BE2C (cell line): Measurements from ENCODE around the gene TMEM126B.
"Not testable (repeated sequence)": the region's sequence is repeated elsewhere in the genome, so short reads cannot be mapped to it uniquely, and the experiment has no call there.

Source experiments
- DNase-seq: peaks from one replicate; pipeline ENCODE4 v3.0.0-alpha.2; 2020
- H3K27me3 ChIP-seq: fragments of 250-450 bp; sonication (Bioruptor Pico); 2 replicates; pipeline ENCODE4 v1.5.1; 2020; ENCODE audit warnings: mild to moderate bottlenecking
- H3K36me3 ChIP-seq: fragments of 250-450 bp; sonication (Bioruptor Pico); 2 replicates; pipeline ENCODE4 v1.5.1; 2020; ENCODE audit warnings: mild to moderate bottlenecking
- H3K4me1 ChIP-seq: fragments of 250-450 bp; sonication (Bioruptor Pico); 2 replicates; pipeline ENCODE4 v1.5.1; 2020
- H3K4me3 ChIP-seq: 2 replicates; pipeline ENCODE4 v1.5.1; 2011; ENCODE audit warnings: low read depth, low read length
- H3K9me3 ChIP-seq: fragments of 250-450 bp; sonication (Bioruptor Pico); 2 replicates; pipeline ENCODE4 v1.5.1; 2020
- CTCF ChIP-seq: IDR thresholded peaks from 2 replicates; pipeline ENCODE4 v1.5.1; 2012; ENCODE audit warnings: mild to moderate bottlenecking, low read depth, low read length

The TMEM126B gene

GRCh38 chr11:85647078-85647477 is 18.7 kb downstream of the TMEM126B start:
- no peaks in the 10 kb centered on the region for H3K4me1 ChIP-seq

GRCh38 chr11:85647604-85648299 is 19.4 kb downstream of the TMEM126B start, which contains the start of gene TMEM126A:
Gene TMEM126A (plus strand): TSS chr11:85647967. CDS start chr11:85650256, 2,289 bp downstream.
- Histone ChIP-seq H3K27me3 (peaks cover 7% of the 10 kb centered on the region; the same call in 1 of the 2 replicates), H3K4me1 (no peaks in the 10 kb centered on the region), H3K4me3 (peak within 1 kb of the TSS; percentile 94), H3K36me3 (peaks cover 3% of the 10 kb centered on the region), H3K9me3 (no peaks in the 10 kb centered on the region)
- peak; percentile 90 for DNase-seq
- no peak for TF ChIP-seq CTCF

More at GRCh38 chr11:85647078-85647477, 18.7 kb downstream of the TMEM126B start:
- no peak for TF ChIP-seq CTCF
- no peaks in the 10 kb centered on the region for H3K9me3 ChIP-seq
- peak overlapping the region; percentile 94 for H3K4me3 ChIP-seq
- H3K27me3 ChIP-seq: peaks cover 7% of the 10 kb centered on the region; the same call in 1 of the 2 replicates
- no peak for DNase-seq
- H3K36me3 ChIP-seq: peaks cover 3% of the 10 kb centered on the region

- Histone ChIP-seq H3K27me3 (no peaks in the 10 kb centered on the region), H3K4me3 (no peak overlapping the region), H3K4me1 (no peaks in the 10 kb centered on the region), H3K36me3 (peaks cover 20% of the 10 kb centered on the region), H3K9me3 (no peaks in the 10 kb centered on the region)
- DNase-seq: no peak
- no peak for TF ChIP-seq CTCF
These were observed 22.7 kb downstream of the TMEM126B start for GRCh38 chr11:85651118-85651517.

GRCh38 chr11:85652786-85653447 is 24.5 kb downstream of the TMEM126B start:
- H3K9me3 ChIP-seq: no peaks in the 10 kb centered on the region
- H3K4me3 ChIP-seq: no peak overlapping the region
- H3K4me1 ChIP-seq: no peaks in the 10 kb centered on the region
- no peaks in the 10 kb centered on the region for H3K27me3 ChIP-seq
- no peak for TF ChIP-seq CTCF
- no peak for DNase-seq
- peaks cover 37% of the 10 kb centered on the region for H3K36me3 ChIP-seq

- H3K4me3 ChIP-seq, H3K27me3 ChIP-seq, DNase-seq, H3K4me1 ChIP-seq, H3K9me3 ChIP-seq: not testable (repeated sequence)
- peaks cover 50% of the 10 kb centered on the region for H3K36me3 ChIP-seq
These were observed 25.9 kb downstream of the TMEM126B start for GRCh38 chr11:85654343-85654742.

- DNase-seq: no peak
- peaks cover 66% of the 10 kb centered on the region for H3K36me3 ChIP-seq
These were observed 28.4 kb downstream of the TMEM126B start for GRCh38 chr11:85656777-85657176.

More at GRCh38 chr11:85656777-85657176, 28.4 kb downstream of the TMEM126B start:
- Histone ChIP-seq H3K4me3 (no peak overlapping the region), H3K27me3 (no peaks in the 10 kb centered on the region), H3K9me3 (no peaks in the 10 kb centered on the region), H3K4me1 (no peaks in the 10 kb centered on the region)
- TF ChIP-seq CTCF: no peak
